NCI-H524 treated with DMSO at 0.1 percent for 48 hours (cell line): ENCODE data around the gene CDC14A.

ENCODE experiments used
- DNase-seq: peaks from one replicate; lab custom pipeline; 2025; lab: John Stamatoyannopoulos, UW

CDC14A gene

GRCh38 chr1:100449477-100449876 is 97.2 kb downstream of the CDC14A start:
- no peak for DNase-seq

- no peak for DNase-seq
These were observed 100.3 kb downstream of the CDC14A start for GRCh38 chr1:100452641-100453040.

GRCh38 chr1:100455478-100456072 is 103.3 kb downstream of the CDC14A start:
- DNase-seq: no peak

GRCh38 chr1:100456880-100457279 is 104.6 kb downstream of the CDC14A start:
- no peak for DNase-seq

GRCh38 chr1:100457683-100458082 is 105.4 kb downstream of the CDC14A start:
- no peak for DNase-seq

GRCh38 chr1:100458661-100459357 is 106.5 kb downstream of the CDC14A start:
- DNase-seq: peak; percentile 48

GRCh38 chr1:100459358-100460114 is 107.2 kb downstream of the CDC14A start:
- DNase-seq: peak; percentile 45

- no peak for DNase-seq
These were observed 108.9 kb downstream of the CDC14A start for GRCh38 chr1:100461222-100461621.

- DNase-seq: no peak
These were observed 110.2 kb downstream of the CDC14A start for GRCh38 chr1:100462326-100463025.

GRCh38 chr1:100463791-100464424 is 111.6 kb downstream of the CDC14A start:
- DNase-seq: no peak

GRCh38 chr1:100469578-100469977 is 117.3 kb downstream of the CDC14A start:
- no peak for DNase-seq

GRCh38 chr1:100474834-100475233 is 122.5 kb downstream of the CDC14A start:
- DNase-seq: no peak

- DNase-seq: peak; percentile 67
These were observed 124.5 kb downstream of the CDC14A start for GRCh38 chr1:100476735-100477290.

- no peak for DNase-seq
These were observed 126.5 kb downstream of the CDC14A start for GRCh38 chr1:100478816-100479215.

- DNase-seq: no peak
These were observed 127.5 kb downstream of the CDC14A start for GRCh38 chr1:100479620-100480338.

- DNase-seq: no peak
These were observed 129.0 kb downstream of the CDC14A start for GRCh38 chr1:100481303-100481702.

GRCh38 chr1:100482167-100482566 is 129.9 kb downstream of the CDC14A start:
- DNase-seq: no peak

GRCh38 chr1:100482748-100483147 is 130.4 kb downstream of the CDC14A start:
- DNase-seq: no peak

- no peak for DNase-seq
These were observed 130.9 kb downstream of the CDC14A start for GRCh38 chr1:100483230-100483629.

GRCh38 chr1:100485855-100486258 is 133.6 kb downstream of the CDC14A start:
- DNase-seq: no peak
